ENCODE results near the gene SLC23A3.
"Not testable (repeated sequence)": the region's sequence is repeated elsewhere in the genome, so short reads cannot be mapped to it uniquely, and the experiment has no call there.

DNA sequence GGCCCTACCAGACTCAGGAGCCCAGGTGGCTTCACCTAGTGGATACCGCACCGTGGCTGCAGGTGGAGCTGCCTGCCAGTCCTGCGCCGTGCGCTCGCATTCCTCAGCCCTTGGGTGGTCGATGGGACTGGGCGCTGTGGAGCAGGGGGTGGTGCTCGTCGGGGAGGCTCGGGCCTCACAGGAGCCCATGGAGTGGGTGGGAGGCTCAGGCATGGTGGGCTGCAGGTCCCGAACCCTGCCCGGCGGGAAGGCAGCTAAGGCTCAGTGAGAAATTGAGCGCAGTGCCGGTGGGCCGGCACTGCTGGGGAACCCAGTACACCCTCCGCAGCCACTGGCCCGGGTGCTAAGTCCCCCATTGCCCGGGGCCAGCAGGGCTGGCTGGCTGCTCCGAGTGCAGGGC, 31.5 kb upstream of the SLC23A3 start:
- TF ChIP-seq CTCF, POLR2A (IDR thresholded peaks at IDR 0.05): not testable (repeated sequence)

All from lower leg skin (tissue), 3 donors.